Central memory CD4-positive, alpha-beta T cell (primary cell): ENCODE data around the gene GPR25.
A peak's percentile ranks its signal among the peaks of the same experiment; 100 is the strongest.

ENCODE experiments used
- DNase-seq: peaks from one replicate; pipeline ENCODE4 v3.0.0; 2022
- total RNA-seq, 3 experiments: gene quantifications; one replicate each; lab custom pipeline; 2026; lab: John Stamatoyannopoulos, UW

GPR25 gene
- total RNA-seq, result 0.11 to 5.6 (median 3.1) reads per million in 3 experiments

DNA sequence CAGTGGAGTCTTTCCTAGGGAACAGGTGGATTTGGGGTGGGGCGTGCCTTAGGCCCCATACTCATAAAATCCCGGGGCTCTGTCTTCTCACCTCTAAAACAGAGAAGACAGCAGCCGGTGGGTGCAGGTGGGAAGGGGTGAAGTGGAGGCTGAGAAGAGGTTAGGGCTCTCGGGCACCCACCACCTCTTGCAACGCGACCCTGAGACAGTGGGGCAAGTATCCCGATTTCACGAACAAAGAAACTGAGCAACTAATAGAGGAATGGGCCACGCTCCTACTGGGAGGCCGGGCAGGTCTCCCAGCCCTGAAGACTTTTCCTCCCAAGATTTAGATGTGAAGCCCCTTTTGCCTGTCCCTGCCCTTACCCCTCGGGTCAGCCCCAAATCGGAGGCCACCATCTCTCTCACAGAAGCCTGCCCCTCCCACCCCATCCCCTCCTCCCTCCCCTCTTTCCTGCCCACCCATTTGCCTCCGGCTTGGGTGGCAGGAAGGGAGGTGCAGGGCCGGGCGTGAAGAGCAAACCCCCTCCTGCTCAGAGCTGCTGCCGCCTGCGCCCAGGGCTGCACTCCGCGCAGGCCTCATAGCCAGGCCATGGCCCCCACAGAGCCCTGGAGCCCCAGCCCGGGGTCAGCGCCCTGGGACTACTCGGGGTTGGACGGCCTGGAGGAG is at the start of gene GPR25:
Gene GPR25 (plus strand): TSS at position 536 of the 670 bp plus-strand sequence. CDS start 57 bp downstream, at position 593.
- DNase-seq, result no peak

- no peak for DNase-seq
Observed at GRCh38 chr1:200831091-200831490, 41.7 kb upstream of the GPR25 start.

DNA sequence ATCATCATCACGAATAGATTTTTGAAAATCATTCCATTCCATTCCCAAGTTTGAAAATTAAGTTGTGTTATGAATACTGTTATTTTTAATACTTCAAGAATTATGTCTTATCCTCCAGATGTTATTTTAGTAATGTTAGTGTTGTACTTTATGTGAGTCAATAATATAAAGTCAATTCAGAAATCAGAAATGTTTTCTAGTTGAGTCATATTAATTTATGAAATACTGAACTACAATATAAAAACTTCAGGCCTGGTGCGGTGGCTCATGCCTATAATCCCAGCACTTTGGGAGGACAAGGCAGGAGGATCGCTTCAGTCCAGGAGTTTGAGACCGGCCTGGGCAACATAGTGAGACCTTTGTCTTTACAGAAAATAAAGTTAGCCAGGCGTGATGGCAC is 38.4 kb upstream of the GPR25 start:
- no peak for DNase-seq

DNA sequence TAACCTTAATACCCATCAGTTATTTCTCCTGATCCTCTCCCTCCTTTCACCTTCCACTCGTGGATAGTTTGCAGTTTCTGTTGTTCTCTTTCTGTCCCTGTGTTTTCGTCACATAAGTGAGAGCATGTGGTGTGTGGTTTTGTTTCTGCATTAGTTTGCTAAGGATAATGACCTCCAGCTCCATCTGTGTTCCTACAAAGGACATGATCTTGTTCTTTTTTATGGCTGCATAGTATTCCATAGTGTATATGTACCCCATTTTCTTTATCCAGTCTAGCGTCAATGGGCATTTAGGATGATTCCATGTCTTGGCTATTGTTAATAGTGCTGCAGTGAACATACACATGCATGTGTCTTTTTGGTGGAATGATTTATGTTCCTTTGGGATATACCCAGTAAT is 36.6 kb upstream of the GPR25 start:
- no peak for DNase-seq

DNA sequence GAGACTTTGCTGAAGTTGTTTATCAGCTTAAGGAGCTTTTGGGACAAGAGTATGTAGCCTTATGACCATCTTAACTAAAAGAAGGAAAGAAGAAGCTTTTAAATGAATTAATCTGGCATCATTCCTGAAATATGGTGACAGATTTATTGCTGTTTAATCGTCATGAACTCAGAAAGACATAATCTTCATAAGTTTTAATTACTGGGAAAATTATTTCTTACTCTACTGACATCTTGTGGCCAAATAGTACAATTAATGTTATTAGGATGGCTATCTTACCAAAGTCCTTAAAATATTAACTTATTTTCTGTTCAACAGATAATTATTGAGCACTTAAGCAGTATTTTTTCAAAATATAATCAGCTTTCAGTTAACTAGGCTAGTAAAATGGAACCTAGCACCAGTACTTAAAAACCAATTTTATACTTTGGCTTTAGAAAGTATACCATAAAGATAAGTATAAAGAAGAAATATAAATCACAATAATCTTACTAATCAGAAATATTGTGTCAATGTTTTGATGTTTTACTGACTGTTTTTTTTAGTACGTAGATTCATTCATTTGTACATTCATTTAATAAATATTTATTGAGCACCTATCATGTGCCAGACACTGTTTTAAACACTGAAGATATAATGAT is 34.7 kb upstream of the GPR25 start:
- DNase-seq, result no peak

DNA sequence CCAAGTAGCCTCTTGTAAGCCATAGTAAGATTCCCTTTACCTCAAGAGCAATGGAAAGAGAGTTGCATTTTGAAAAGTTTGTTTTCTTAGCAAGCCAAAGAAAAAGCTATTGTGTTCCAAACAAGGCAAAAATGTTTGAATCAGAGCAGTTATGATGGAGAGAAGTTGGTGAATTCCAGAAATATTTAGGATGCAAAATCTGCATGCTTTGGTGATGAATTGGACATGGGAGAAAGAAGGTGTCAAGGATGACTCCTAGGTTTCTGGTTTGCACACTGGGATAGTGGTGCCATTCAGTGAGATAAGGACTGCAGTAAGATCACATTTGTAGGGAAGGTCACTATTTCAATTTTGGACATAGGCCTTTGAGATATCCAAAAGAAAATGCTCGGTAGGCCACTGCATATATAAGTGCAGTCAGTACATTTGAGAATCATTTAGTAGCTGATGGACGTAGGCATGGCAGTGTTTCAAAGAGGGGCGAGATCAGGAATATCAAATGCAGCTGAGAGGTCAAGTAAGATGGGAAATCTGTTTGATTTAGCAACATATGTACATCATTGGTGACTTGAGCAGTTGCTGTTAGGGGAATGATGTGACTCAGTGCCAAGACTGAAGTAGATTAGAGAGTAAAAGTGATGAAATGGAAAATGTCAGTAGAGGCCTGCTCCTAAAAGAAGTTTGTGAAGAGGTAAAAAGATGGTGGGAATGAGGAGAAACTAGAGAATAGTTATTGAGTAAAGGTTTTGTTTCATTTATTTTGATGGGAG is 33.9 kb upstream of the GPR25 start:
- no peak for DNase-seq

GRCh38 chr1:200845360-200845759 is 27.4 kb upstream of the GPR25 start:
- no peak for DNase-seq

DNA sequence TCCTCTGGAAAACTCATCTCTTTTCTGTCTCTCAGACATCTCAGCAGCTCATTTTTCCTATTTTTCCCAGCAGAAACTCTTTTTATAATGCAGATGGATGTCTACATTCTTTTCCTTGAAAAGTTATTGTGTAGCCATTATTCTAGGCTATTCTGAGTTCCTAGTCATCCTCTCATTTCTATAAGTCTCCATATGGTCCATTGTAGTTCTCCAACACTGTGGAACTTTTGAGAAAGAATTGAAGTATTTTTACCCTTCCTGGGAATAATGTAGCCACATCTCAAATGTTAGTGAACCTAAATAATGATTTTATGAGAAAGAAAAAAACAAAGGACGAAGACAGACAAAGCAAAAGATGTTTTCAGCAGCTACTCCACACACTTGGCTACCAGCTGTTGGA is 26.4 kb upstream of the GPR25 start:
- no peak for DNase-seq

DNA sequence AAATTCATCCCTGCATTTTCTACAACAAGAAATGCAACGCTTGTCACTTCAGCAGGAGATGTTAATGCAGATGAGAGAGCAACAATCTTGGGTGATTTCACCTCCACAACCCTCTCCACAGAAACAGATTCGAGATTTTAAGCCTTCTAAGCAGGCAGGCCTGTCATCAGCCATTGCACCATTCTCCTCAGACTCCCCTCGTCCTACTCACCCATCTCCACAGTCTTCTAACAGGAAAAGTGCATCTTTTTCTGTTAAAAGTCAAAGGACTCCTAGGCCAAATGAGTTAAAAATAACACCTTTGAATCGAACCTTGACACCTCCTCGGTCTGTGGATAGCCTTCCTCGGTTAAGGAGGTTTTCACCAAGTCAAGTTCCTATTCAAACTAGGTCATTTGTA is 23.4 kb upstream of the GPR25 start:
- DNase-seq, result no peak

- DNase-seq, result no peak
Observed at GRCh38 chr1:200850554-200850953, 22.2 kb upstream of the GPR25 start.

DNA sequence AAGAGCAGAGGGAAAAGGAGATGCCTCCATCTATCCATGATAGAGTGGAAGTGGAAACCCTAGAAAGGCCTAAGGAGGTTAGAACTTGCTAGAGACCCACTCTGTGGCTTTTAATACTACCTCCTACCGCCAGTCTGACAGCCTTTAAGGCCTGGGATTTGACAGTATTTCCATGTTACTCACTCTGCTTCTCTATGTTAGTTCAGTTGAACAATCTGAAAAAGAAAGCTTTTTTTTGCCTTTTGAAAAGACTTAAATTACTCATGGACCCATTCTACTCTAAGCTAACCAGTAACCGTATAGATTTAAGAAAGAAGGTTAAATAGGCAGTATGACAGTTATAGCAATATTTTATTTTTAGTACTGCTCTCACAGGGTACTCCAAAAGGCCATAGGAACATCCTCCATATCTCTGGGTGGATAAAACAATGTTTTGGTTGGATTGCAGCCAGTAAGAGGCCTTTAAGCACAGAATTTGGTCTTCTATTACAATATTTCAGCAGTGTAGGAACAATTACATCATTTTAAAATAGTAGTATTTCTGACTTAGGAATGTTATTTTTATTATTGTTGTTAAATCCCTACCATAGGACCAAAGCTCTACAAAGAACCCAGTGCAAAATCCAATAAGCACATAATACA is 15.9 kb upstream of the GPR25 start:
- no peak for DNase-seq

- DNase-seq, result no peak
Observed at GRCh38 chr1:200857804-200858203, 15.0 kb upstream of the GPR25 start.

DNA sequence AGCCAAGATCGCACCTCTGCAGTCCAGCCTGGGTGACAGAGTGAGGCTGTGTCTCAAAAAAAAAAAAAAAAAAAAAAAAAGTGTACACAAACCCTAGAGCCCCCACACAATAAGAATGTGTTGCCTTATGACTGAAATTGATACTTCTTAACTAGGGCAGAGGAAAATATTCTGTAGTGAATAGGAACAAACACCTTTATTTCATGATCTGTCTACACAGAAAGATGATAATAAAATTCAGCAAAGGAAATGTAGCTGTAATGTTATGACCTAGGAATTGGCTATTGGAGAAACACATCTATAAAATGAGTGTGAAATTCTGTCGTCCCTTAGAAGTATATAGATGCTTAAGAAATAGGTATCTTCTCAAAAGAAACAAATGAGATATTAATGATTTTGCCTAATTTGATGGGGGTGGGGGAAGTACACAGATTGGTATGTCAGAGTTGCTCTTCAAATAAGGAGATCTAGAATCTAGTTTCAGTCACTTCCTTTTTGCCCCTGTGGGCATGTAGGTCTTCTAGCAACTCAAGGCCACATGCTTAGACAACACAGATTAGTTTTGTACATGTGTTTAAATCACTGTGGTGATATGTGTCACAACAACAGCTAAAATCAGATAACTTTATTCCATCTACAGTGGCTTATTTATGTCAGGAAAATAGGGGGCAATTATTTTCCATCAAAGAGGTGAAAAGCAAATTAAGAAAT is 10.7 kb upstream of the GPR25 start:
- DNase-seq, result peak; percentile 48

- DNase-seq, result peak; percentile 29
Observed at GRCh38 chr1:200862713-200863415, 9.9 kb upstream of the GPR25 start.

GRCh38 chr1:200866116-200866515 is 6.7 kb upstream of the GPR25 start:
- no peak for DNase-seq

DNA sequence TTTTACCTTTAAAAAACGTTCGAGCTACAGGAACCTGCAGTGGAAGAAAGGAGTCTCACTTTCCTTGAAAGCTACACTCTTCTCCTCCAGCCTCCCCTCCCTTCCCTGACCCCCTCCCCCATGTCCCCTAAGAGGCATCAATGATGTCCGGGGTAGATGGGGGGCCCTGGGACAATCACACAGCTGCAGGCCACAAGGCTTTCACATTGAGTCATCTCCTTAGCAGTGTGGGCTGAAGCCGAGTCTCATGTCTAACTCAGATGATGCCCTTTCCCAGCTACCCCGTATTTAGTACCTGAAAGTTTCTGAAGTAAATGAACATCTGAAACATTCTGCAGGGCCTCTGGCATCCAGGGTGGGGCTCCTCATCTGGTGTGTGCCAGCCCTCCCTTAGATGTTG is 6.3 kb upstream of the GPR25 start:
- no peak for DNase-seq

DNA sequence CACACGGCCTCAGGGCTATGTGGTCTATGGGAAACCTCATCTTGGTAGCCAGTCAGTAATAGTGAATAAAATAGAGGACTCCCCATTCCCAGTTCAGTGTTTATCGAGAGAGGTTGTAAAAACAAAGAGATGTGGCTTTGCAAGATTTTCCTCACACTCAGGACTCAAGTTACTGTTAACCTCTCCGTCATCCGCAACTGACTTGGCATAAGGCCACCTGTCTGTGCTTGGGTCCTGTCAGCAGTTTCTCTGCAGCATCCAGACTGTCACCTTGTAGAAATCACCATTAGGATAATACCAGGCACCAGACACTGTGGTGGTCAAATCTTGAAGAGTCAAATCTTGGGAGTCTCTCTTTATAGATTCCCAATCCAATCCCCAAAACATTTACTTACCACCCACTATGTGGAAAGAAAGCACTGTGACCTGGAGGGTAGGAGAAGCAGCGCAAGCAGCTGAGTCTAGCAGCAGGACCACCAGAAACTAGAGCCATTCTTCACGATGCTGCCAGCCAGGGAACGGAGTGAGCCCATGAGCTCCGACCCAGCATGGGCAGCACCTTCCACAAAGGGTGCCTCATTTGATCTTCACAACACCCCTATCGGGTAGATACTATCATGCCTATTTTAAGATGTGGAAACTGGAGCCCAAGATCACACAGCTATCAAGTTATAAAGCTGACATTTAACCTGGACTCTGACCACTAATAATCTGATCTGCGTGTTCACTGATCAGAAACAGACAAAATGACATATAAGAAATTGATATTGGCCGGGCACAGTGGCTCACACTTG is 5.6 kb upstream of the GPR25 start:
- DNase-seq, result no peak

GRCh38 chr1:200869376-200869752 is 3.4 kb upstream of the GPR25 start:
- DNase-seq, result no peak

DNA sequence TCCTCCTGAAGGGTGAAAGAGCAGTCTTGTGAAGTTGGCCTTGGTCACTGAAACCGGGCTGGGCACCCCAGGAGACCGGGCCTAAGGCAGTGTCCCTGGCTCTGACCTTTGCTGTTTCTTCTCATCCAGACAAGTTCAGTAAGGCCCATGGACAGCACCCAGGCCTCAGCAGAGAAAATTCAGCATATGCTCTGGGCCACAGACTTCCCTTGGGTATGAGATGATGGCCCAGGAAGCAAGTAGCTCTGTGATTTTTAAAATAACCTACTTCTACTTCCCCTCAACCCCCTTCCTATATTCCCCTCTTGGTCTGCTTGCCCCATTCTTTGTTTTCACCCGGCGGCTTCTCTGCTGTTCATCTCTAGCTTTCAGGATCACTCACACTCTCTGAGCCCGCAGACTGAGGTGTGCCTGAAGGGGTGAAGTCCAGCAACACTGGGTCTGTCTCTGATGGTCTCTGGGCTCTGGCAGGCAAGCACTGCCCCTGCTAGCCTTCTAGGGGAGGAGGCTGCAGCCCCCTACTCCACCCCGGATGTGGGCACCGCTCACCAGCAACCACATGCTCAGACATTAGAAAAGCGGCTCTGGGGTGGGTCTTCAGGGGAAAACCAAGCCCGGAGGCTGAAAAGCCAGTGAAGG is 2.9 kb upstream of the GPR25 start:
- peak; percentile 44 for DNase-seq

GRCh38 chr1:200873116-200873670 is 412 bp downstream of the GPR25 start:
- DNase-seq, result no peak
